Suprapubic skin (tissue), 3 donors: ENCODE results near the gene MCF2L.

Experiments used
- POLR2A ChIP-seq, 2 donors: fragments of 450-650 bp; IDR thresholded peaks; one replicate each; pipeline ENCODE4 v1.6.1; 2017; ENCODE audit warnings: antibody characterized with exemption in 2 of 2, mild to moderate bottlenecking in 2 of 2, moderate library complexity in 2 of 2
- TF ChIP-seq, protein P1 (sequence below), 2 donors: fragments of 200-600 bp in 1 of 2; fragments of 450-650 bp in 1 of 2; sonication (generic) in 1 of 2; IDR thresholded peaks; one replicate each; pipeline ENCODE4 v1.5.1; 2016 to 2019; ENCODE audit warnings: antibody characterized with exemption in 2 of 2, mild to moderate bottlenecking in 1 of 2, moderate library complexity in 1 of 2

DNA sequence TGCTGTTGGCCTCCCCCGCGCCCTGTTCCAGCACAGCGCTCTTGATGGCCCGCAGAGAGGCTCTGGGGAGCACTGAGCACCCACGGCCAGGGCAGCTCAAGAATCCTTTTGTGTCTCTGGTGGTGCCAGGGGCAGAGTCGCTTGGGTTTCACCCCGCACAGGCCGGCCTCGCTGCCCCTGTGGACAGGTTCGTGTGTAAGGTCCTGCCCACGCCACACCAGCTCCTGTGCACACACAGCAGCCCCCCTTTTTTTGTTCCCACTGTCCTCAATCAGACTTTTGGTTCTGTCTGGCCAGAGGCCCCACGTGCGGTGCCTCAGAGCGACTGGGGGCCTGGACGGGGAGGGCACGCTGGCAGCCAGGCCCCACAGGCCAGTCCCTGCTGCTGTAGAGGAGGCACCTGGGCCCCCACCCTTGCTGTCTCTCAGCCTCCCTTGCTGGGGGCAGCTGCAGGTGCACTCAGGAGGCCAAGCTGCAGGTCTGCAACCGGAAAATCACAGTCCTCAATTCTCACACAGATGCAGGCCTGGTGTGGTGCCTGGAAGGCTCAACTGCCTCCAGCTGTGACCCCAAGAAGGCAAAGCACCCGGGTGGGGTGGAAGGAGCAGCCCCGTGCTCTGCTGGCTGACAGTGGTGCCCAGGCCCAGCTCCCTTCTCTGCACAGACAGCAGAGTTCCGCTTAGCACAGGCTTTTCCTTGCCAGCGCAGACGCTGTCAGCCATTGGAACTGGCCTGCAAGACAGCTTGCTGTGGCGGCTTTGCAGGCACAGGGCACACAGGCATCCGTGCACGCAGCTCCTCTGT is 124.0 kb downstream of the MCF2L start:
- TF ChIP-seq, protein P1, sequence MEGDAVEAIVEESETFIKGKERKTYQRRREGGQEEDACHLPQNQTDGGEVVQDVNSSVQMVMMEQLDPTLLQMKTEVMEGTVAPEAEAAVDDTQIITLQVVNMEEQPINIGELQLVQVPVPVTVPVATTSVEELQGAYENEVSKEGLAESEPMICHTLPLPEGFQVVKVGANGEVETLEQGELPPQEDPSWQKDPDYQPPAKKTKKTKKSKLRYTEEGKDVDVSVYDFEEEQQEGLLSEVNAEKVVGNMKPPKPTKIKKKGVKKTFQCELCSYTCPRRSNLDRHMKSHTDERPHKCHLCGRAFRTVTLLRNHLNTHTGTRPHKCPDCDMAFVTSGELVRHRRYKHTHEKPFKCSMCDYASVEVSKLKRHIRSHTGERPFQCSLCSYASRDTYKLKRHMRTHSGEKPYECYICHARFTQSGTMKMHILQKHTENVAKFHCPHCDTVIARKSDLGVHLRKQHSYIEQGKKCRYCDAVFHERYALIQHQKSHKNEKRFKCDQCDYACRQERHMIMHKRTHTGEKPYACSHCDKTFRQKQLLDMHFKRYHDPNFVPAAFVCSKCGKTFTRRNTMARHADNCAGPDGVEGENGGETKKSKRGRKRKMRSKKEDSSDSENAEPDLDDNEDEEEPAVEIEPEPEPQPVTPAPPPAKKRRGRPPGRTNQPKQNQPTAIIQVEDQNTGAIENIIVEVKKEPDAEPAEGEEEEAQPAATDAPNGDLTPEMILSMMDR (IDR thresholded peaks at IDR 0.05) = no peak
- TF ChIP-seq POLR2A (IDR thresholded peaks at IDR 0.05) = no peak
